Sigmoid colon (tissue), 7 donors: ENCODE results near the gene TCERG1L. TPM values are rescaled to one million over a fixed set of nuclear protein-coding genes. Genes with fewer than 3 reads are reported as not detected.

Experiments used
- DNase-seq: peaks from one replicate; pipeline ENCODE4 v3.0.0-alpha.2; 2019
- H3K27ac ChIP-seq, 4 donors: fragments of 200-600 bp; sonication (generic); one replicate each; pipeline ENCODE4 v1.5.1; 2016 to 2019; ENCODE audit warnings: mild to moderate bottlenecking in 1 of 4
- H3K27me3 ChIP-seq, 3 donors: fragments of 200-600 bp; sonication (generic); one replicate each; pipeline ENCODE4 v1.5.1; 2019; ENCODE audit warnings: mild to moderate bottlenecking in 1 of 3
- H3K36me3 ChIP-seq, 4 donors: fragments of 200-600 bp; sonication (generic); one replicate each; pipeline ENCODE4 v1.5.1; 2016 to 2019
- H3K4me1 ChIP-seq, 4 donors: fragments of 200-600 bp; sonication (generic); one replicate each; pipeline ENCODE4 v1.5.1; 2017 to 2019
- H3K4me3 ChIP-seq, 4 donors: fragments of 200-600 bp; sonication (generic); one replicate each; pipeline ENCODE4 v1.5.1; 2017 to 2019; ENCODE audit warnings: mild to moderate bottlenecking in 2 of 4, moderate library complexity in 1 of 4
- H3K9me3 ChIP-seq, 4 donors: fragments of 200-600 bp in 3 of 4; sonication (generic) in 3 of 4; one replicate each; pipeline versions ENCODE4 v1.5.1 to v1.6.1; 2013 to 2019
- CTCF ChIP-seq, 4 experiments: fragments of 450-650 bp in 3 of 4; fragments of 200-600 bp in 1 of 4; IDR thresholded peaks; one replicate each; pipeline ENCODE4 v1.5.1; 2016 to 2019; ENCODE audit warnings: antibody characterized with exemption in 4 of 4, mild to moderate bottlenecking in 3 of 4, moderate library complexity in 2 of 4
- EP300 ChIP-seq, 4 donors: sonication (generic); formaldehyde crosslinking; IDR thresholded peaks; one replicate each; pipeline ENCODE4 v1.6.1; 2017; ENCODE audit warnings: antibody characterized with exemption in 4 of 4
- POLR2A ChIP-seq, 2 donors: fragments of 450-650 bp; IDR thresholded peaks; one replicate each; pipeline ENCODE4 v1.6.1; 2016; ENCODE audit warnings: antibody characterized with exemption in 2 of 2, mild to moderate bottlenecking in 2 of 2, moderate library complexity in 2 of 2
- POLR2AphosphoS5 ChIP-seq, 4 donors: sonication (generic); formaldehyde crosslinking; IDR thresholded peaks; one replicate each; pipeline ENCODE4 v1.6.1; 2017; ENCODE audit warnings: antibody characterized with exemption in 4 of 4
- WGBS, 2 donors: extraction: QIAGEN DNeasy Blood & Tissue Kit; methylation state at CpG; one replicate each; pipeline ENCODE4 v1.1.7; 2013; 5-methylcytosine and 5-hydroxymethylcytosine counted together
- intact Hi-C: fragments of 100-400 bp; cut with DNase I; formaldehyde crosslinking; loops from one replicate; pipeline ENCODE4 v1.15.1; 2023
- polyA plus RNA-seq, 3 donors: library from polyadenylated mRNA; stranded (reverse); fragments of 200-250 nt; gene quantifications; one replicate each; pipeline ENCODE4 v1.2.3, GENCODE V29; 2013
- total RNA-seq, 4 donors: library from RNA; depleted of rRNA; stranded (reverse); fragments of >200 nt; gene quantifications; one replicate each; pipeline ENCODE4 v1.1.0, GENCODE V29; 2016
- donor health status: healthy with polysubstance abuse.
- donor health status: Bipolar disorder and iron deficiency.
- donor health status: healthy.

The TCERG1L gene
- total and polyA plus RNA-seq, 7 donors: under 0.01 to 0.55 (median 0.10) TPM; not detected in 4

- peak; percentile 20 for DNase-seq
- H3K9me3 ChIP-seq: no peaks in the 10 kb centered on the region
- TF ChIP-seq POLR2AphosphoS5 (IDR thresholded peaks at IDR 0.05) (no peak), EP300 (IDR thresholded peaks at IDR 0.05) (no peak), POLR2A (IDR thresholded peaks at IDR 0.05) (no peak), CTCF (IDR thresholded peaks at IDR 0.05) (no peak)
- no peaks in the 10 kb centered on the region for H3K4me1 ChIP-seq
- intact Hi-C loops: no loop called here
- peaks cover 0 to 23% (median 0%) of the 10 kb centered on the region in 3 donors for H3K27me3 ChIP-seq
- WGBS, 2 donors: 75 to 82% methylated on average over 8 of the region's 8 CpGs
- H3K36me3 ChIP-seq: no peaks in the 10 kb centered on the region
- H3K27ac ChIP-seq: no peak overlapping the region
- no peak overlapping the region for H3K4me3 ChIP-seq
Measured at GRCh38 chr10:131181456-131181855, 130.1 kb downstream of the TCERG1L start.

GRCh38 chr10:131180740-131181415 lies 130.6 kb downstream of the TCERG1L start:
- WGBS, 2 donors: 86% methylated on average over 15 of the region's 15 CpGs
- no peaks in the 10 kb centered on the region for H3K4me1 ChIP-seq
- H3K9me3 ChIP-seq: no peaks in the 10 kb centered on the region
- peaks cover 0 to 23% (median 0%) of the 10 kb centered on the region in 3 donors for H3K27me3 ChIP-seq
- TF ChIP-seq POLR2A (IDR thresholded peaks at IDR 0.05): no peak
- no peak for TF ChIP-seq EP300 (IDR thresholded peaks at IDR 0.05)
- TF ChIP-seq POLR2AphosphoS5 (IDR thresholded peaks at IDR 0.05): no peak
- TF ChIP-seq CTCF (IDR thresholded peaks at IDR 0.05): no peak
- intact Hi-C loops: no loop called here
- no peak overlapping the region for H3K27ac ChIP-seq
- no peak overlapping the region for H3K4me3 ChIP-seq
- peak; percentile 36 for DNase-seq
- no peaks in the 10 kb centered on the region for H3K36me3 ChIP-seq

DNA sequence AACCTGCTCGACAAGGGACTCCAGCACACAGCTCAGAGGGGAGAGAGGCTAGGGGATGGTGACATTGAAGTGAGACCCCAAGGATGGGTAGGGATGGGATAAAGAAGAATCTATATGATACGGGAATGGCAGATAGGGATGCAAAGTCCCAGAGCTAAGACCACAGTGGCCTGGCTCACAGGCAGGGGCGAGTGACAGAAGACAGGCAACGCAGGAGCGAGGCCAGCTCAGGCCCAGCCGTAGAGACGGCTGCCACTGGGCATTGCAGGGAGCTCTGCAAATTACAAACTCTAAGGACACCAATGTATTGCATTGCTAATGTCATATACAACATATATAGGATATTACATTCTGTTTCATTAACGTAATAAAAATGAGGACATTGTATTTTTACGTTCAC lies 131.4 kb downstream of the TCERG1L start:
- H3K27ac ChIP-seq: no peak overlapping the region
- H3K9me3 ChIP-seq: no peaks in the 10 kb centered on the region
- intact Hi-C loops: no loop called here
- no peaks in the 10 kb centered on the region for H3K36me3 ChIP-seq
- peaks cover 0 to 23% (median 0%) of the 10 kb centered on the region in 3 donors for H3K27me3 ChIP-seq
- TF ChIP-seq POLR2A (IDR thresholded peaks at IDR 0.05) (no peak), POLR2AphosphoS5 (IDR thresholded peaks at IDR 0.05) (no peak)
- 83 to 85% methylated on average over 9 of the region's 9 CpGs for WGBS, 2 donors
- no peak overlapping the region for H3K4me3 ChIP-seq
- DNase-seq: no peak
- H3K4me1 ChIP-seq: no peaks in the 10 kb centered on the region

DNA sequence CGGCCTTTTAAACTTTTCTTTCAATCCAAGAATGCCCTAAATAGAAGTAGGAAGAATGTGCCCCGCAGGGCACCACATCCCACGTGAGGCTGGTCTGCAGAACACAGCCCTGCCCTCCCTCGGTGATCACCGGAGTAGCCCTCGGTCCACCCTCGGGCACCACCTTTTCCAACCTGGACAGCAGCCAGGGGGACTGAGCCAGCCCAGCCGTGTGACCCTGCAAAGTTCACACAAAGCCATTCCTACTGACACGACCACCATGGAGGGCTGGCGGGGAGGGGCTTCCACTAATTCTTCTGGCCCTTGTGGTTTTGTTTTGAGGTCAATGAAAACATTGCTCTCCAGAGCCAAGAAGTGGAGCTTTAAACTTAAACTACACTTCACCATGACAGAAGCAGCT lies 132.2 kb downstream of the TCERG1L start:
- Histone ChIP-seq H3K9me3 (no peaks in the 10 kb centered on the region), H3K27me3 (peaks cover 0 to 23% (median 0%) of the 10 kb centered on the region in 3 donors), H3K4me3 (no peak overlapping the region), H3K36me3 (no peaks in the 10 kb centered on the region), H3K27ac (no peak overlapping the region), H3K4me1 (no peaks in the 10 kb centered on the region)
- intact Hi-C loops: no loop called here
- TF ChIP-seq EP300 (IDR thresholded peaks at IDR 0.05): no peak
- TF ChIP-seq POLR2AphosphoS5 (IDR thresholded peaks at IDR 0.05): no peak
- no peak for TF ChIP-seq POLR2A (IDR thresholded peaks at IDR 0.05)
- no peak for TF ChIP-seq CTCF (IDR thresholded peaks at IDR 0.05)
- peak; percentile 42 for DNase-seq
- WGBS, 2 donors: 56 to 65% methylated on average over 10 of the region's 10 CpGs

DNA sequence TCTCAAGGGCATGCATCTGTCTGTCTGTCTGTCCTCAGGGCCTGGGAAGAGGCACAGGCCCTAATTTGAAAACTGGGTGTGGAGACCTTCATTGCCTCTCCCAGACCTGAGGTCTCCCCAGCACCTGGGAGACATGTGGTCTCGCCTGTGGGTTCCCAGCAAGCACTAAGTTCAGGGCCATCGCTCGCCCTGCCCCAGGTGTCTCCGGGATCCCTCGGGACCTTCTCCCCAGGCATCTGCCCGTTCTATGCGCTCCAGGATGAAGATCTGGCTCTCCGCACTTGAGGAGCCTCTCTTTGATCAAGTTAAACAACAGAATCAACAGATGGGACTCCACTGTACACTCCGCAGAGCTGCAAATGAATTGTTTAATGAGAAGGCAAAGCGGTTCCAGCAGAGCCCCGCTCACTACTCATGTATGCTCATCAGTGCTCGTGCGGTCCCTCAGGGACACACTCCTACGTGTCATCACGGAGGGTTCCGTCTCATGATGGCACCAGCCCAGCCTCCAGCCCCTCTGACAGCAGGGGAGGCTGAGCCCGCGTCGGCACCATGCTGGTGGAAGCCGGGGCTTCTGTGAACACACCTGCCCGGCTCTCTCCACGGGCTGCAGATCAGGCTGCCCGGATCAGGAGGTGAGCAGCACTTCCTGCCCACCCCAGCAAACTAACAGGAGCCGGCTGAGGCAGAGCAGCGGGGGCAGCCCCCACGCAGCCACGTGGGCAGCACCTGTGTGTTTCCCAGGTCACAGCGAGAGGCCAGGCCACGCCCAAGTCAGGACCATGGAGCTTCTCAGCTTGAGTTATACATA lies 132.8 kb downstream of the TCERG1L start:
- no peaks in the 10 kb centered on the region for H3K4me1 ChIP-seq
- no peaks in the 10 kb centered on the region for H3K36me3 ChIP-seq
- no peak overlapping the region for H3K4me3 ChIP-seq
- H3K27ac ChIP-seq: no peak overlapping the region
- peak; percentile 49 for DNase-seq
- H3K27me3 ChIP-seq: peaks cover 0 to 23% (median 0%) of the 10 kb centered on the region in 3 donors
- 82% methylated on average over 29 of the region's 29 CpGs for WGBS, 2 donors
- TF ChIP-seq EP300 (IDR thresholded peaks at IDR 0.05) (no peak), POLR2A (IDR thresholded peaks at IDR 0.05) (no peak), CTCF (IDR thresholded peaks at IDR 0.05) (no peak)
- no peaks in the 10 kb centered on the region for H3K9me3 ChIP-seq
- intact Hi-C loops: no loop called here
